HepG2 (cell line): ENCODE results near the gene ACE. TPM values are rescaled to one million over a fixed set of nuclear protein-coding genes. Genes with fewer than 3 reads are reported as not detected.

Source experiments
- ATF5 ChIP-seq: sonication (generic); formaldehyde crosslinking; IDR thresholded peaks from 2 replicates; pipeline ENCODE4 v1.4.0; 2020; ENCODE audit warnings: mild to moderate bottlenecking, low read depth, missing genetic modification reagents
- ELF3 ChIP-seq: IDR thresholded peaks from 2 replicates; pipeline ENCODE4 v1.6.1; 2016; ENCODE audit warnings: missing genetic modification reagents, missing compliant biosample characterization
- ESRRA ChIP-seq: sonication (generic); formaldehyde crosslinking; IDR thresholded peaks from 2 replicates; pipeline ENCODE4 v1.5.1; 2020; ENCODE audit warnings: mild to moderate bottlenecking, low read depth, missing genetic modification reagents
- GATAD1 ChIP-seq: IDR thresholded peaks from 2 replicates; pipeline ENCODE4 v1.6.1; 2016; ENCODE audit warnings: missing genetic modification reagents, missing compliant biosample characterization
- GATAD2A ChIP-seq: IDR thresholded peaks from 2 replicates; pipeline ENCODE4 v1.6.1; 2016
- HNRNPL ChIP-seq: fragments of 200-400 bp; formaldehyde crosslinking; IDR thresholded peaks from 2 replicates; pipeline ENCODE4 v1.6.1; 2017; ENCODE audit warnings: mild to moderate bottlenecking, low read depth, low read length
- KAT8 ChIP-seq: IDR thresholded peaks from 2 replicates; pipeline ENCODE4 v1.6.1; 2016; ENCODE audit warnings: missing genetic modification reagents, missing compliant biosample characterization
- MAX ChIP-seq: IDR thresholded peaks from 2 replicates; pipeline ENCODE4 v1.6.1; 2012; ENCODE audit warnings: inconsistent platforms
- MXD3 ChIP-seq: IDR thresholded peaks from 2 replicates; pipeline ENCODE4 v1.6.1; 2016; ENCODE audit warnings: mild to moderate bottlenecking, missing biosample characterization, missing genetic modification reagents
- NRL ChIP-seq: sonication (generic); formaldehyde crosslinking; IDR thresholded peaks from 2 replicates; pipeline ENCODE4 v1.5.0; 2020; ENCODE audit warnings: missing genetic modification reagents, mild to moderate bottlenecking, moderate library complexity, borderline replicate concordance
- PITX1 ChIP-seq: sonication (generic); formaldehyde crosslinking; IDR thresholded peaks from 2 replicates; pipeline ENCODE4 v1.5.1; 2020; ENCODE audit warnings: mild to moderate bottlenecking, missing genetic modification reagents
- POGK ChIP-seq: sonication (generic); formaldehyde crosslinking; conservative IDR thresholded peaks from 2 replicates; pipeline ENCODE4 v1.8.0; 2022; ENCODE audit warnings: mild to moderate bottlenecking, moderate library complexity, missing genetic modification reagents
- ZBTB33 ChIP-seq: sonication (generic); formaldehyde crosslinking; IDR thresholded peaks from 2 replicates; pipeline ENCODE4 v1.4.0; 2020; ENCODE audit warnings: missing genetic modification reagents
- ZFX ChIP-seq: sonication (generic); formaldehyde crosslinking; IDR thresholded peaks from 2 replicates; pipeline ENCODE4 v1.4.0; 2020; ENCODE audit warnings: mild to moderate bottlenecking, low read depth, missing genetic modification reagents, moderate library complexity
- ZNF329 ChIP-seq: sonication (generic); formaldehyde crosslinking; IDR thresholded peaks from 2 replicates; pipeline ENCODE4 v1.9.0; 2021; ENCODE audit warnings: low read depth, mild to moderate bottlenecking, missing genetic modification reagents
- ZNF331 ChIP-seq: sonication (generic); formaldehyde crosslinking; IDR thresholded peaks from 2 replicates; pipeline ENCODE4 v1.4.0; 2020; ENCODE audit warnings: missing genetic modification reagents
- ZNF451 ChIP-seq: sonication (generic); formaldehyde crosslinking; IDR thresholded peaks from 2 replicates; pipeline ENCODE4 v1.5.0; 2020; ENCODE audit warnings: mild to moderate bottlenecking, missing genetic modification reagents
- ZNF574 ChIP-seq: sonication (generic); formaldehyde crosslinking; IDR thresholded peaks from 2 replicates; pipeline ENCODE4 v1.4.0; 2020; ENCODE audit warnings: missing genetic modification reagents
- polyA plus RNA-seq, 8 experiments: library from polyadenylated mRNA; depleted of rRNA in 3 of 8; stranded (reverse) in 7 of 8; unstranded in 1 of 8; fragments of >200 nt; fragmentation: Illumina TruSeq in 4 of 8; extraction: Trizol in 4 of 8; gene quantifications; 2 replicates each; pipeline versions ENCODE4 v1.2.1 to v1.2.3, GENCODE V29; 2011 to 2016; ENCODE audit warnings: low read depth in 4 of 8, missing spikeins in 1 of 8, mixed read lengths in 1 of 8; ENCODE audit not compliant: insufficient read depth in 1 of 8
- total RNA-seq, 5 experiments: library from RNA; depleted of rRNA; stranded (reverse); fragments of >200 nt; fragmentation: Illumina TruSeq; extraction: Trizol; gene quantifications; 2 replicates each; pipeline ENCODE4 v1.2.3, GENCODE V29; 2016; ENCODE audit warnings: low read depth in 1 of 5

ACE gene
- total and polyA plus RNA-seq, 2 of the 13 experiments (the other 11 are each of a cell fraction or from before 2014, with no cell fraction given), result 0.08 to 0.13 TPM

GRCh38 chr17:63478814-63479494 lies 2.1 kb downstream of the ACE start (continued):
- TF ChIP-seq ESRRA (CRISPR knock-in tag) (peak; percentile 29; the same call in 1 of the 2 replicates), PITX1 (CRISPR knock-in tag) (0 out of 2 replicates have a peak, but pooled peaks have one; percentile 16), MXD3 (0 out of 2 replicates have a peak, but pooled peaks have one; percentile 37), ELF3 (CRISPR knock-in tag) (0 out of 2 replicates have a peak, but pooled peaks have one; percentile 40), ATF5 (CRISPR knock-in tag) (no peak), GATAD1 (CRISPR knock-in tag) (0 out of 2 replicates have a peak, but pooled peaks have one; percentile 24), POGK (0 out of 2 replicates have a peak, but pooled peaks have one; percentile 23), ZFX (CRISPR knock-in tag) (peak; percentile 34; the same call in 1 of the 2 replicates), ZNF331 (CRISPR knock-in tag) (peak; percentile 46; the same call in 1 of the 2 replicates), ZNF574 (0 out of 2 replicates have a peak, but pooled peaks have one; percentile 41), MAX (no peak), NRL (CRISPR knock-in tag) (peak; percentile 59; the same call in 1 of the 2 replicates), GATAD2A (CRISPR knock-in tag) (peak; percentile 53; the same call in 1 of the 2 replicates), ZBTB33 (CRISPR knock-in tag) (peak; percentile 64; the same call in 1 of the 2 replicates), ZNF329 (CRISPR knock-in tag) (0 out of 2 replicates have a peak, but pooled peaks have one; percentile 32), ZNF451 (CRISPR knock-in tag) (0 out of 2 replicates have a peak, but pooled peaks have one; percentile 54), KAT8 (CRISPR knock-in tag) (0 out of 2 replicates have a peak, but pooled peaks have one; percentile 27), HNRNPL (0 out of 2 replicates have a peak, but pooled peaks have one; percentile 23)
